ENCODE results near the gene FAM131A. TPM values are rescaled to one million over a fixed set of nuclear protein-coding genes. Genes with fewer than 3 reads are reported as not detected.
A peak's percentile ranks its signal among the peaks of the same experiment; 100 is the strongest.

Gene FAM131A
- total and polyA plus RNA-seq, 9 of the 15 experiments (the other 6 are each of a cell fraction or from before 2014, with no cell fraction given): 0.48 to 11.1 (median 4.3) TPM

DNA sequence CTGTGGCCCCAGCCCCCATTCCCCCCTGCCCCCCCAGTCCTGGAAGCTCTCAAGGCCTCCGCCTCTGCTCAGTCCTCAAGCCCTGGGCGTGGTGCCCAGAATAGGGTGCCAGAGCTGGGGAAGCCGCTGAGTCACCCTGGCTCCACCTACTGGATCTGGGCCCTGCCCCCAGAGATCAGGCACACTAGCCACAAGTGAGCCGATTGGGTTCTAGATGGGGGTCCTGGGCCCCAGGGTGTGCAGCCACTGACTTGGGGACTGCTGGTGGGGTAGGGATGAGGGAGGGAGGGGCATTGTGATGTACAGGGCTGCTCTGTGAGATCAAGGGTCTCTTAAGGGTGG is 17.3 kb upstream of the FAM131A start (continued):
- TF ChIP-seq PHF8 (IDR thresholded peaks at IDR 0.05; ENCODE audit: borderline replicate concordance, low read length) (no peak), POLR2G (IDR thresholded peaks at IDR 0.05; ENCODE audit: low read depth, low read length) (peak; percentile 25; the same call in 1 of the 2 replicates)
- TF ChIP-seq, protein P1, sequence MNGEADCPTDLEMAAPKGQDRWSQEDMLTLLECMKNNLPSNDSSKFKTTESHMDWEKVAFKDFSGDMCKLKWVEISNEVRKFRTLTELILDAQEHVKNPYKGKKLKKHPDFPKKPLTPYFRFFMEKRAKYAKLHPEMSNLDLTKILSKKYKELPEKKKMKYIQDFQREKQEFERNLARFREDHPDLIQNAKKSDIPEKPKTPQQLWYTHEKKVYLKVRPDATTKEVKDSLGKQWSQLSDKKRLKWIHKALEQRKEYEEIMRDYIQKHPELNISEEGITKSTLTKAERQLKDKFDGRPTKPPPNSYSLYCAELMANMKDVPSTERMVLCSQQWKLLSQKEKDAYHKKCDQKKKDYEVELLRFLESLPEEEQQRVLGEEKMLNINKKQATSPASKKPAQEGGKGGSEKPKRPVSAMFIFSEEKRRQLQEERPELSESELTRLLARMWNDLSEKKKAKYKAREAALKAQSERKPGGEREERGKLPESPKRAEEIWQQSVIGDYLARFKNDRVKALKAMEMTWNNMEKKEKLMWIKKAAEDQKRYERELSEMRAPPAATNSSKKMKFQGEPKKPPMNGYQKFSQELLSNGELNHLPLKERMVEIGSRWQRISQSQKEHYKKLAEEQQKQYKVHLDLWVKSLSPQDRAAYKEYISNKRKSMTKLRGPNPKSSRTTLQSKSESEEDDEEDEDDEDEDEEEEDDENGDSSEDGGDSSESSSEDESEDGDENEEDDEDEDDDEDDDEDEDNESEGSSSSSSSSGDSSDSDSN (IDR thresholded peaks at IDR 0.05; ENCODE audit: borderline replicate concordance in 1 of 2, low read depth in 2 of 2, low read length in 2 of 2): no peak

DNA sequence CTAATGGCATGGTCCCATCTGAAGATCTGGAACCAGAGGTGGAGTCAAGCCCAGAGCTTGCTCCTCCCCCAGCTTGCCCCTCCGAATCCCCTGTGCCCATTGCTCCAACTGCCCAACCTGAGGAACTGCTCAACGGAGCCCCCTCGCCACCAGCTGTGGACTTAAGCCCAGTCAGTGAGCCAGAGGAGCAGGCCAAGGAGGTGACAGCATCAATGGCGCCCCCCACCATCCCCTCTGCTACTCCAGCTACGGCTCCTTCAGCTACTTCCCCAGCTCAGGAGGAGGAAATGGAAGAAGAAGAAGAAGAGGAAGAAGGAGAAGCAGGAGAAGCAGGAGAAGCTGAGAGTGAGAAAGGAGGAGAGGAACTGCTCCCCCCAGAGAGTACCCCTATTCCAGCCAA is 15.7 kb upstream of the FAM131A start:
- Histone ChIP-seq H2AFZ (ENCODE audit: low read depth, low read length) (no peak overlapping the region), H4K20me1 (replicated peaks; ENCODE audit: control insufficient read depth, insufficient read depth, low read length) (peaks cover 41% of the 10 kb centered on the region), H3K4me3 (no peak overlapping the region), H3K4me2 (ENCODE audit: insufficient read depth, low read length) (no peak overlapping the region), H3K9me1 (ENCODE audit: control insufficient read depth, insufficient read depth, low read length) (peaks cover 13% of the 10 kb centered on the region), H3K9ac (ENCODE audit: insufficient read depth in 1 of 2, low read depth in 2 of 2, low read length in 2 of 2) (no peak overlapping the region), H3K9me3 (replicated peaks; ENCODE audit: control insufficient read depth, insufficient read depth, low read depth, low read length) (no peaks in the 10 kb centered on the region), H3K4me1 (replicated peaks in 1 of 2; ENCODE audit: control insufficient read depth in 2 of 2, insufficient read depth in 2 of 2, low read length in 2 of 2) (peaks cover 8 to 22% of the 10 kb centered on the region in 2 experiments; a peak in 4 of 5 replicates), H3K27ac (ENCODE audit: extremely low read depth, low read depth, low read length) (no peak overlapping the region), H3K79me2 (ENCODE audit: control insufficient read depth, insufficient read depth, low read length) (peaks cover 77% of the 10 kb centered on the region), H3K36me3 (ENCODE audit: control insufficient read depth, insufficient read depth, low read length) (peaks cover 99% of the 10 kb centered on the region), H3K27me3 (ENCODE audit: control insufficient read depth in 2 of 2, insufficient read depth in 2 of 2, low read length in 2 of 2) (no peaks in the 10 kb centered on the region)
- no peak for ATAC-seq
- intact Hi-C loops (cut with micrococcal nuclease) (no loop called here), in situ Hi-C loops (cut with MboI) (no loop called here)
- BruUV-seq (replicated peaks): no TSS peak
- CTCF ChIA-PET (ENCODE audit: low intra/inter-chr PET ratio): no interaction called here
- TF ChIP-seq POLR2AphosphoS5 (IDR thresholded peaks at IDR 0.05; ENCODE audit: control insufficient read depth, insufficient read depth, low read depth, low read length) (0 out of 2 replicates have a peak, but pooled peaks have one; percentile 13), GATA2 (CRISPR knock-in tag; IDR thresholded peaks at IDR 0.05) (no peak)
- FAIRE-seq: no peak
- POLR2A ChIA-PET: interaction anchor here (0.8 to 0.9 kb wide), 2 partner anchors 10 to 601 kb away, joined by 3 to 6 read pairs; no protein-coding TSS in a partner anchor
- 100% methylated on average over 3 of the region's 5 CpGs for WGBS (ENCODE audit: insufficient coverage, low coverage, missing lambda C conversion rate)
- no peak for DNase-seq (ENCODE audit: extremely low read depth in 1 of 4, low spot score in 3 of 4)
